Stimulated activated naive B cell treated with anti-CD40 and anti-IgM and Interleukin-4, amounts not matched to agents 10 μg/mL and 1 μg/mL and 100 μg/mL, for 72 hours (primary cell): ENCODE results near the gene SNCA.

Experiments used
- ATAC-seq, 2 donors: fragments of 150-1000 bp; cut with Tn5 transposase; replicated peaks; 2 replicates each; pipeline ENCODE4 v1.10.0; 2021; ENCODE audit warnings: moderate library complexity in 1 of 2
- DNase-seq: peaks from one replicate; pipeline ENCODE4 v3.0.0; 2021
- H3K27ac Mint-ChIP-seq: one replicate; pipeline ENCODE4 v1.8.0; 2022; ENCODE audit warnings: mild to moderate bottlenecking, mixed read lengths
- H3K27me3 Mint-ChIP-seq, 2 donors: one replicate each; pipeline ENCODE4 v1.8.0; 2022; ENCODE audit warnings: mixed read lengths in 2 of 2
- H3K36me3 Mint-ChIP-seq, 2 donors: one replicate each; pipeline ENCODE4 v1.8.0; 2022; ENCODE audit warnings: mixed read lengths in 2 of 2, mild to moderate bottlenecking in 1 of 2
- H3K4me1 Mint-ChIP-seq, 2 donors: one replicate each; pipeline ENCODE4 v1.8.0; 2022; ENCODE audit warnings: mixed read lengths in 2 of 2, mild to moderate bottlenecking in 1 of 2
- H3K4me3 Mint-ChIP-seq, 2 donors: one replicate each; pipeline ENCODE4 v1.8.0; 2022; ENCODE audit warnings: mild to moderate bottlenecking in 2 of 2, mixed read lengths in 2 of 2, moderate library complexity in 1 of 2
- H3K9me3 Mint-ChIP-seq, 2 donors: one replicate each; pipeline ENCODE4 v1.8.0; 2022; ENCODE audit warnings: mixed read lengths in 2 of 2, mild to moderate bottlenecking in 1 of 2

Gene SNCA

DNA sequence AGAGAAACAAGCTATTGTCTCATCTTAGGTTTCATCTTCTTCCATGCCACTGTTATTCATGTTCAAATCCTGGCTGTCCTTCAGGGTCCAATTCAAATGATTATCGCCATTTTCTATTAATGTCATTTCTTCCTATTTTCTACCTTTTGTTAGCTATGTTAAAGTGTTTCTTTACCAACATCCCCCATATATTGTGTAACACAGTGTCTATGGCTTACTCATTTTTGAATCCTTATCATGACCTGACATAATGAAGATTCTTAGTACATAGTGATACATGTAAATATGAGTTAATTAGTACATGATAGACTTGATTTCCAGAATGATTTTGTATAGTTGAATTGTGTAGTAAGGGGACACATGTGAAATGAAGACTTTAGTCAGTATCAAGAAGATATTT is 152.4 kb downstream of the SNCA start:
- no peak for DNase-seq
- H3K9me3 Mint-ChIP-seq, result peaks cover 0 to 1% of the 10 kb centered on the region in 2 donors
- H3K27ac Mint-ChIP-seq, result no peak overlapping the region
- no peak overlapping the region for H3K4me3 Mint-ChIP-seq
- H3K27me3 Mint-ChIP-seq, result peaks cover 0 to 3% of the 10 kb centered on the region in 2 donors
- no peak for ATAC-seq
- H3K36me3 Mint-ChIP-seq, result no peaks in the 10 kb centered on the region
- H3K4me1 Mint-ChIP-seq, result peaks cover 3 to 4% of the 10 kb centered on the region in 2 donors

DNA sequence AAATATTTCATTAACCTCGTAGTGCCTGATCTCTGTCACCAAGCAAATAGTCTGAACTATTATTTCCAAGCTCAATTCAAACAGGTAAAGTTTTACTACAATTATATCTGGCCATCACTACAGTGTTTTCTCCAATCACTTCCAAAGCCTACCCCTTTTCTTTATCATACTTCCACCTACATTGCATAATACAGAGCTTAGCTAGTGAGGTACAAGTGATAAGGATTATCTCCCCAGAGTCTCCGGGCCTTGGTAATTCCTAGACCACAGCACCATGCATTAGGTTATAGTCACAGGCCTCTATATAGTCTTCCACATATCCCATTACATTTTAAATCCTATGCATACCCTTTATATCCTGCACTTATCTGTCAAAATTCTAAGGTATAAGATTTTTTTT is 154.2 kb downstream of the SNCA start:
- ATAC-seq (no peak), DNase-seq (no peak)
- H3K27me3 Mint-ChIP-seq, result peaks cover 0 to 3% of the 10 kb centered on the region in 2 donors
- H3K4me1 Mint-ChIP-seq, result peaks cover 5 to 6% of the 10 kb centered on the region in 2 donors
- H3K4me3 Mint-ChIP-seq, result no peak overlapping the region
- H3K27ac Mint-ChIP-seq, result no peak overlapping the region
- H3K36me3 Mint-ChIP-seq, result no peaks in the 10 kb centered on the region
- no peaks in the 10 kb centered on the region for H3K9me3 Mint-ChIP-seq

DNA sequence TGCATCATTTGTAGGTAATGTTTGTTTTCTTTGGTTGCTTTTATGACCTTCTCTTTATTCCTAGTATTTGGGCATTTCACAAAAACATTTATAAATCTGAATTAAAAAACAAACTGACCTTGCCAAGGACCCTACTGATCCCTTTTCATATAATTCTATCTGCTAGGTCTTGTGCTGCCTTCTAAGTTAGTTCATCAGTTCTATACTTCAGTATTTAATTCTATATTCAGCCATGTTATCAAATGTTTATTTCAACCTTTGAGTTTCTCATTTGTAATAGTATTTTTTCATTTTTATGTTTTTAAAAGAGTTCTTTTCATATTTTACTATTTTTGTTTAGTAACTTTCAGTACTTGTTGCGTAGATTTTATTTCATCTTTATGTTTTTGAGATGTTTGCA is 155.3 kb downstream of the SNCA start:
- Mint-ChIP-seq H3K4me3 (no peak overlapping the region), H3K27me3 (no peaks in the 10 kb centered on the region), H3K9me3 (peaks cover 6 to 7% of the 10 kb centered on the region in 2 donors), H3K4me1 (peaks cover 5 to 6% of the 10 kb centered on the region in 2 donors), H3K27ac (no peak overlapping the region), H3K36me3 (no peaks in the 10 kb centered on the region)
- DNase-seq (no peak), ATAC-seq (no peak)

DNA sequence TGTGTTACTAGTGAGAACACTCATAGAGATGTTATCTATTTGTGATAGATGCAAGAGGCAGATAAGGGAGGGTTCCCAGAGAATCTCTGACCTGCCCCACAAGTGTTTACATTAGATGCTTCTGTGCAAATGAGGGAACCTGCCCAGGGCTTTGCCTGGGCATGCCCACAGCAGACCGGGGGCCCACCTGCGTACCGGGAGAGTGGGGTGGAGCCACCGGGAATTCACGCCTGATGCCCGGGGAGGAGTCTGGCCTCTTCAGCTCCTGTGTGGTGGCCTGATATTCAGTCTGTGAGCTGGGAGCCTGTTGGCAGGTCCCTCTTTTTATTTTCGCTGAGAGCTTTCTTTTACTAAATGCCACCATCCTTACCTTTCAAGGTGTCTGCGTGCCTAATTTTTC is 155.7 kb downstream of the SNCA start:
- peaks cover 7 to 10% of the 10 kb centered on the region in 2 donors for H3K9me3 Mint-ChIP-seq
- no peak for DNase-seq
- H3K36me3 Mint-ChIP-seq, result no peaks in the 10 kb centered on the region
- peaks cover 5 to 6% of the 10 kb centered on the region in 2 donors for H3K4me1 Mint-ChIP-seq
- no peak overlapping the region for H3K4me3 Mint-ChIP-seq
- no peak overlapping the region for H3K27ac Mint-ChIP-seq
- no peak for ATAC-seq
- H3K27me3 Mint-ChIP-seq, result no peaks in the 10 kb centered on the region

DNA sequence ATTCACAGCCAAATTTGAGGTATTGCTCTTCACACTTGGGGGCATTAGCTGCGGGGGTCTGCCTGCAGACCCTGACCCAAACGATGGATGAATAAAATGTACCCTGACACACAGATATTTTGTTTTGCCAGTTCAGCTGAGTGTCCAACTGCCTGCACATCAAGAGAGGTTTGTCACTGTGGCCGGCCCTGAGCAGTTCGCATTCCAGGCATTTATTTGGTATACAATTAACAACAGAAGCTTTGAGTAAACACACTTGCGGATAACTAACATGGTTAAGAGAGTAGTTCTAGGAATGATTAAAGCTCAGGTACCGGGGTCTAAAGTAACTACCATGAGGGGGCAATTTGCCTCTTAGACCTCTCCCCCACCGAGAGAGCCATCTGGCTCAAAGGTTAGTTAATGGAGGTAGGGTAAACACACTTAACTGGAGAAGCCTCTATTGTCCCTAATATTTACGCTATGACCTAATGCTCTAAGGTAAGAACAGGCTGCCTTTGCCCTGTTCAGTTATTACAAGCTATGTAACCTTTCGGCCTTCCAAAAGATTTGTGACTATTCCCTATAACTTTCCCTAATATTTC is 162.0 kb downstream of the SNCA start:
- Mint-ChIP-seq H3K36me3 (no peaks in the 10 kb centered on the region), H3K9me3 (peaks cover 7 to 10% of the 10 kb centered on the region in 2 donors), H3K4me1 (peaks cover 3 to 6% of the 10 kb centered on the region in 2 donors), H3K27me3 (peaks cover 0 to 9% of the 10 kb centered on the region in 2 donors), H3K27ac (no peak overlapping the region), H3K4me3 (no peak overlapping the region)
- no peak for DNase-seq
- ATAC-seq, result no peak
